ENCODE data around the gene PGBD5.

PGBD5 gene

DNA sequence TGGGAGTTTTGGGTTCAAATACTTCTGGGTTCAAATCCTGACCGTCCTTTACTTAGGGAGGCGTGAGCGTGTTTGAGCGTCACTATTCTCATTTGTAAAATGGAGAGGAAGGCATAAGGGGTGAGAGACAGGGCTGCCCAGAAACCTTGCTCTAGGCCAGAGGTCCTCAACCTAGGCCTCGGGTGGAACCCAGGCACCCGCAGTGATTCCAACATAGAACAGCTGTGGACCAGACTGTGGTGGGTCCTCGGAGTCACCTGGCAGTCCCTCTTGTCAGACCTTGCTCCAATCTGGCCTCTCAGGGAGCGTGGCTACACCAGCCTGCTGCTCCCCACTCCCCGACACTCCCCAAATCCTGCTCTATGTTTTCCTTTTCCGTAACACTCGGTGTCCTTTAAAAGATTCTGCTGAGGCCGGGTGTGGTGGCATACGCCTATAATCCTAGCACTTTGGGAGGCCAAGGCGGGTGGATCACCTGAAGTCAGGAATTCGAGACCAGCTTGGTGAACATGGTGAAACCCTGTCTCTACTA lies 116.4 kb downstream of the PGBD5 start:
- DNase-seq (ENCODE audit: extremely low read depth in 1 of 2, low read depth in 1 of 2) = no peak

DNA sequence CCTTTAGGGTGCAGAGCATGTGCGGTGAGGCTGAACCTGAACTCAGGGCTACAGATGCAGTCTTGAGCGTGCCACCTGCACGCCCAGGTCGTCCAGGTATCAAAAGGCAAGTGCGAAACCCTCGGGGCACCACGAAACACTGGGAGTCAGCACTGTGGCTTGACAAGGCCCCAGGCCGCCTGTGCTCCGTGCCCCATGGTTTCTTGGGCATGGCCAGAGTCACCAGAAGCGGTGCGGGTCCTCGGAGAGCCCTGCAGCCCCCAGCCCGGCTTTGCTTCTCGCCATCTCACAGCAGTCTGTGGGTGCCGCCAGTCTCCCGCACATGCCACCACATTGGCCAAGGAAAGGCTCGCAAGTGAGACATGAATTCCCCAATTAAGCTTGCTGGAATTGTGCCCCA lies 117.3 kb downstream of the PGBD5 start:
- DNase-seq (ENCODE audit: extremely low read depth in 1 of 2, low read depth in 1 of 2) = no peak

DNA sequence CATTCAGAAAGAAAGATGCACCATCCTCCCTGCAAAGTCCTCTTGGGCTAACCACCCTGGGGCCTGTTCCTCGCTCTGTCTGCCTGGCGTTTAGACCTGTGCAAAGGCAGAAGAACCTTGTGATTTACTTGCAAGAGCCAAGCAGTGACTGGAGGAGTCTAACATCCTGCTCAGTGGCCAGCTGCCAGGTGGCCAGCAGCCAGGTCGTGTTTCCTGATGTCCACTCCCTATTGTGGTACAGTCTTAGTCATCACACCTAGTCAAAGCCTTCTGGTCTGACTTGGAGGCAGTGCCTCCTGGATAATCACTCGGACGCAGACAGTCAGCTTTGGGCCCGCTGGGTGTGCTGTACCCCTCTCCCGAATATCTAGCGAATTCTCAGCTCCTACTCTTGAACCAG lies 118.1 kb downstream of the PGBD5 start:
- DNase-seq (ENCODE audit: extremely low read depth in 1 of 2, low read depth in 1 of 2) = no peak

DNA sequence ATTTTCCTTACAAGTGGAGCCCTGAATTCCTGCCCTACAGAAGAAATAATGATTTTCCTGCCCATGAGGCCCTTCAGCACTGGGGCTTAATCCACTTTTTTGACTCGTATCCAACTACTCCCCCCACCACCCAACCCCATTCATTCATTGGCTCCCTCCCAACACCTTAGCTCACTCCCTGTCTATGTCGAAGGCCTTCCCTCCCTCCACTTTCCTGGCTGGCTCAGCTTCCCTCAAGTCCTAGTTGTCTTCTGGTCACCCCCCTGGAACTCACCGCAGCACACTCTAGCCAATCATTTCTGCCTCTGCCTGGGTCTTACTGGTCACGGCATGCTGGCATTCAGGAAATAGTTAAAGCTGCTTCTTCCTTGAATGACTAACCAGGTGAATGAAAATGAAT lies 118.9 kb downstream of the PGBD5 start:
- DNase-seq (ENCODE audit: extremely low read depth in 1 of 2, low read depth in 1 of 2) = no peak

DNA sequence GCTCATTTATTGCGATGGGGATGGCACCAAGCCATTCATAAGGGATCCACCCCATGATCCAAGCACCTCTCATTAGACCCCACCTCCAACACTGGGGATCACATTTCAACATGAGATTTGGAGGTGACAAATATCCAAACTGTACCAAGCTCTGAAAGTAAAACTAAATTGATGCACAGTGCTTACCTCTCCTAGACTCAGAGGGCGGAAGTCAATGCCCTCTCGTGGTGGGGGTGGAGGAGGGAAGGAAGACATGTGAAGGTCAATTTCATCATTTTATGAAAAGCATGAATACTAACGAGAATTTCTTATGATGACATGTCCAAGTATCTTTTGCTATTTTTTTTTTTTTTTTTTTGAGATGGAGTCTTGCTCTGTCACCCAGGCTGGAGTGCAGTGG lies 120.0 kb downstream of the PGBD5 start:
- DNase-seq (ENCODE audit: extremely low read depth in 1 of 2, low read depth in 1 of 2) = no peak

DNA sequence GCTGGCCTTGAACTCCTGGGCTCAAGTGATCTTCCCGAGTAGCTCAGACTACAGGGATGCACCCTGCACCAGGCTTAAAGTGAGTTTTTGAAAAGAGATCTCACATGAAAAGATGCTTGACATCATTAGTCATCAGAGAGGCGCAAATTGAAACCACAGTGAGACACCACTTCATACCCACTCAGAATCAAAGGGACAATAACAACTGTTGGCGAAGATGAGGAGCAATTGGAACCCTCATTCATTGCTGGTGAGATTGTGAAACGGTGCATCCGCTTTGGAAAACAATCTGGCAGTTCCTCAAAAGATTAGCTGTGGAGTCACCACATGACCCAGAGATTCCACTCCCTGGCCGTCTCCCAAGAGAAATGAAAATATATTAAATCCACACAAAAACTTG lies 122.3 kb downstream of the PGBD5 start:
- DNase-seq (ENCODE audit: extremely low read depth in 1 of 2, low read depth in 1 of 2) = no peak

DNA sequence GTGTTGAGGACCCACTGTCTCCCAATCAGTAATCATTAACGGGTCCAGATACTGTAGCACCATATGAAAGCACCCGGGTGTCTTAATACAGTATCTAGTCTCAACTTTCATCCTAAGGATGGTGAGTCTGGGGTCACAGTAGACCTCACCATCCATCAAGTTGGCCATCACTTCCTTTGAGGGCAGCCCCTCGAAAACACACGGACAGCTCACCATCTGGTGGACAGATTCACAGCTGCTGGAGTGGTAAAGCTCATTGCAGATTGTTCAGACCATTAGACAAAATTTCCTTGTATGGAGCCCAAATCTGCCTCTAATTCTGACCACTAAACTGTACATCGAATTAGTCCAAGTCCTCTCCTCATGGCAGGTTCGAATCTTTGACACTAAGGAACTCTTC lies 123.1 kb downstream of the PGBD5 start:
- no peak for DNase-seq (ENCODE audit: extremely low read depth in 1 of 2, low read depth in 1 of 2)

DNA sequence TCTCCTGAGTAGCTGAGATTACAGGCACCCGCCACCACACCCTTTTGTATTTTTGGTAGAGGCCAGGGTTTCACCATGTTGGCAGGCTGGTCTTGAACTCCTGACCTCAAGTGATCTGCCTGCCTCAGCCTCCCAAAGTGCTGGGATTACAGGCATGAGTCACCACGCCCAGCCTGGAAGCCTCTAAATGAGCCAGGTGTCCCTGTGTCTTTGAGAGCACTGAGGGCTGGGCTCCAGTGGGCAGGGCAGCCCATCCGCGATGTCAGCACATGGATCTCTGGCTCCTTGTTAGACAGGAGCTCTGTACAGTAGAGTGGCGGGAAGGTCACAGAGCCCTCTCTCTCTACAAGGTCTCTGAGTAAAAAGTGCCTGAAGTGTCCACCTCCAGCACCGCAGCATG lies 124.3 kb downstream of the PGBD5 start:
- no peak for DNase-seq (ENCODE audit: extremely low read depth in 1 of 2, low read depth in 1 of 2)

DNA sequence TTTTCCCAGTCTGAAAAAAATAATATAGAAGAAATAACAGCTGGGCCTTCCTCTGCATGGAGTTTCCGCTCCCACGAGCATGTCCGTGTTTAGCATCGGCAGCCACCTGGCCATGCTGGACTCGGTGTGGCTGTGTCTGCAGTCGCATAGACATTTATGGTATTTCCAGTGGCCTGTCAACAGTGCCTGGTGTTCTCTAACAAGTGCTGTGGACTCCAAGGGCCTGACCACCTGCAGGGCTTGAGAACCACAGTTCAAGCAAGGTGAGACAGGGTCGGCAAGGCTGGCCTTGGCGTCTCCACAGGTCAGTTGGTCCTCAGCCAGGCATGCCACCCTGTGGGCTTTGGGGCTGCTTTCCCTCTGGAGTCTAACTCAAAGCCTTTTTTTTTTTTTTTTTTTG lies 124.8 kb downstream of the PGBD5 start:
- no peak for DNase-seq (ENCODE audit: extremely low read depth in 1 of 2, low read depth in 1 of 2)

DNA sequence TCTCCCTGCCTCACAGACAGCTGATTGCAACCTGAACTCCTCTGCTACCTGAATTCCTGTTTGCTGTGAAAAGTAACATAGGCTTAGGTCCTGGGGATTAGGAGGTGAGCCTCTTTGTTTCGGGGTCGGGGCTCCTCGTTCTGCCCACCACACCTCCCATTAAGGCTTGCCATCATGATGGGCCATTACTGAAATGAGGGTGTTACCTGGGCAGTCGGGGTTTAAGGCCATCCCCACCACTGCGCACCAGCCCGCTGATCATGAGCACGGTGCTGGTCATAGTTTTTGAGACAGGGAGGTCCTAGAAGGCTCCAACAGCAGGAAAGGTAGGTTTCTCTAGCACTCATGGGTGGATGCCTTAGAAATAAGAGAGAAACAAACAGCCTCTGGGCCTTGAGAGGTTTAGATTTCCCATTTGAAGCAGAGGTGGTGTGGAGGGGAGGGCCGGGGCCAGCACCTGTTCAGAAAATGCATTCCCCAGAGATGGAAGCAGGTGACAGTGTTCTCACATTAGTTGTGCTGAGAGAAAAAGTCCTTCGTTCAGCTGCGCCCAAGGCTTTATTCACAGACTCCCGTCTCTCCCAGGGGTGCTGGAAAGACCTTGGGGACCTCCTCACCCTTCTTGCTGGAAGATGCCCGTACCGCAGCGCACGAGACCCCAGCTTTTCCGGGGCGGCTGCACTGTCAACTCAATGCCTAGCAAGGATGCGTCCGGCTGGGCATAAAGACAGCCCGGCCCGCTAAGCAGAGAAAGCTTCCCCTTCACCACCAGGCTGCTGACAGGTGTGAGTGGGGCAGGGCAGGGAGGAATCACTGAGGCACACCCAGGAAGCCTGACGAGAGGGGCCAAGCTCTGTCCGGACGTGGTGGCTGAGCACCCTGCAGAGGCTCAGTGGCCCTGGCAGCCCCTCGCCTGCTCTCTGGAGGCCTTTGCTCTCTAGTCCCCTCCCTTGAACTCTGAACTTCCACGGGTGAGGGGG lies 125.5 kb downstream of the PGBD5 start:
- no peak for DNase-seq (ENCODE audit: extremely low read depth in 1 of 2, low read depth in 1 of 2)

DNA sequence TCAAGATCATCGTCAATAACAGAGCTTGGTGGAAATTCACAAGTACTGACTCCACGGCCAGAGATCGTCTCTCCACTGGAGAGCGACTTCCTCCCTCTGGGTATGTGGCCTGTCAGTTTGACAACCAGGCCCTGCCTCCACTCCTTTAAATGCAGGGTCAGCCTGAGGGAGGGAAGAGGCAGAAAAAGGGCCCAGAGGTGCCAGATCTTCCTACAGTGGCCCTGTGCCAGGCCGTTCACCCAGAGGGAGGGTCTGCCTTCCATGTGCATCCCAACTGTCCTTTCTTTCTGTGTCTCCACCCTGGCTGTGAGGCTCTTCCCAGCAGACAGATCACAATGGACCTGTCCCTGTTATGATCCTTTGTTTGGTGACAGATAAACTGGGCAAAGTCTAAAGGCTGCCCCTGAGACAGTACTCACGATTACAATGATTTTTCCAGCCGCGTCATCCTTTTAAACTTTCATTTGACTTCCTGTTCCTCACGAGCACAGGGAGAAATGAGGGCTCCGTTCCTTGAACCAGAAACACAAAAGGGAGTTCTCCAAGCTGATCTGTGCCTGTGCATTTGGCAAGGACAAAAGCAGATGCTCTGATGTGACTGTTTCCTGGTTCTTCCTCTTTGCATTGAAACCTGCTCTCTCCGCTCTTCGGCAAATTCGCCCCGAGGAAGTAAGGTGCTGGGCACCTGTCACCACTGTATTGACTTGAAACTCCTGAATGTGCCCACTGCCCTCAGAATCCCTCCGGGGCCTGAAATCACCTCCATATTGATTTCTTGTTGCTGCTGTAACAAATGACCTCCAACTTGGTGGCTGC lies 126.7 kb downstream of the PGBD5 start:
- DNase-seq (ENCODE audit: extremely low read depth in 1 of 2, low read depth in 1 of 2) = no peak

DNA sequence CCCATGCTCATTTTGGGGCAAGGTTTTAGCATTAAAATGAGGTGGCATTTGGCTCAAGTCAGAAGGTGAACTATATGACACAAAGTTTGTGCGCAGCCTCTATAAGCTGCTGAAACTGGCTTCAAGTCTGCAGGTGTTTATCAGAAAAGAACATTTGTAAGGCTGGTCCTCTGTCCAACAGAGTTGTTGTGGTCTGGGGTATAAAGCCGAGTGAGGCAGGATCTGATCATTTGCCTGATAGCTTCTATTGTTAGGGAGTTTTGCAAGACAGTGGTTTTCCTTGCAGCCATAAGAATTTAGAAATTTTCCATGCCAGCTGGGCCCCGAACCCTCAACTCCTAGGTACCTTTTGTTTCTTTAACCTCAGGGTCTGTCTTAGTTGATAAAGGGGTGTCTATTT lies 130.8 kb downstream of the PGBD5 start:
- no peak for DNase-seq (ENCODE audit: extremely low read depth in 1 of 2, low read depth in 1 of 2)

DNA sequence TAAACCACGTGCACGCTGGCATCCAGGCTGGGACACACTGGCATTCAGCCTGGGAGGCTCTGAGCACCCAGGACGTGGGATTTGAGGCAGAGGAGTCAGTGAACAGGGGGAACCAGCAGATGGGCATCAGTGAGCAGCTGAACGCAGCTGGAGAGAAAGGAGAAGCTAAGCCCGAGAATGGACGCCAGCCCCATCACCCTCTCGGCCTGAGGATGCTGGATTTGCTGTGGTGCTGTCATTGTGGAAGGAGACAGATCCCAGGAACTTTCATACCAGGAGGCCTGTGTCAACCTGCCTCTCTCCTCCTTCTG lies 132.8 kb downstream of the PGBD5 start:
- no peak for DNase-seq (ENCODE audit: extremely low read depth in 1 of 2, low read depth in 1 of 2)

DNA sequence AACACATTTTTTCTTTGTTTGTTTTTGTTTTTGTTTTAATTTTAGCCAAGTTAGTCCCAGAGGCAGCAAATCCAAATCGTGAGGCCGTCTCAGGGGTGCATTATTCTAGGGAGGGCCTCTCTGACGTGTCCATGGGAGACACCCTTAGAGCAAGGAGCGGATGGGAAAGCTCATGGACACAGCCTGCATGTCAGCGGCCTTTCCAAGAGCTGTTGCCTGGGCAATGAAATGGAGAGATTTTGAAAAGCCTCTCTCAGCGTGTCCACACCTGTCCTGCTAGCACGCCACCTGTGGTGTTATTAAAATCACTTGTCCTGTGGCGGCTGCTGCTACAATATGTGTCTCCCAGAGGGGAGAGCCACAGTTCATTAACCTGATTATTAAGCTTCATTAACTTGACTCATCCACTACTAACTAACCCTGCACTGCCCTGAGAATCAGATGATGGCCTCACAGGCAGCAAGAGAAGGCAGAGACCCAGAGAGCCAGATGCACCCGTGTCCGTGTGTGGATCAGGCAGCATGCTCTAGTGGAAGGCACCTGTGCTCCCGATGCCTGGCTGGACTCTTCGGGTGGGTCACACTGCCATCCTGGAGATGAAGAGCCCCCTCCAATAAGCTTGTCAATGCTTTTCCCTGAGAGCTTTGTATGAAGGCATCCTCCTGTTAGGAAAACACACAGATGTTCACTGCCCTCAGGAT lies 133.3 kb downstream of the PGBD5 start:
- no peak for DNase-seq (ENCODE audit: extremely low read depth in 1 of 2, low read depth in 1 of 2)

DNA sequence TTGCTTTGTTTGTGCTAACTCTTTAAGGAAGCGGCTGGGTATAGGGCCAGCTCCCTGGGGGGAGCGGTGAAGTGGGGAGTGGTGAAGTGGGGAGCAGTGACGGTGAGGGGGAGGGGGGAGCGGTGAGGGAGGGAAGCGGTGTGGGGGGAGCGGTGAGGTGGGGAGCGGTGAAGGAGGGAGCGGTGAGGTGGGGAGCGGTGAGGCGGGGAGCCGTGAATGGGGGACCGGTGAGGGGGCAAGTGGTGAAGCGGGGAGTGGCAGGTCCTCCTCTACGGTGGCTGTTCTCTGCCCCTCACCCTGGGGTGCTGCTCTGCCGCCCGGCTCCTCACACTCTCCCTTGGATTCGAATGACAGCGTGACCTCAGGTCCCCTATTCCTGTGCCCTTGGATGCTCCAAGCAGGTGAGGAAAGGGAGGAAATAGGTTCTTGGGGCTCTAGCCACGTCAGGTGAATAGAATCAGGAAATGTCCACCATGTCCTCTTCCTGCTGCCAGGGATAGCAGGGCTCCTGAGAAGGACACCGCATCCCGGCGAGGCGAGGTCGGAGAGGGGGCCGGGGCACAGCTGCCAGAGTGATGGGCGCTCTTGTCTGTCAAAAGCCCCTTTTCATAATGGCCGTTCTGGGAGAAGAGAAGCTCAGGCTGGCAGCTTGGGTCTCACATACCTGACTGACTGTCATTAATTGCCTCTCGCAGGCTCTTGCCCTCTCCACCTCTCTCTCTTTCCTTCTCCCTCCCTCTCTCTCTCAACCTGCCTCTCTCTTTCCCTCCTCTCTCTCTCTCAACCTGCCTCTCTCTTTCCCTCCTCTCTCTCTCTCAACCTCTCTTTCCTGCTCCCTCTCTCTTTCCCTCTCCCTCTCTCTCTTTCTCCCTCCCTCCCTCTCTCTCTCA lies 134.2 kb downstream of the PGBD5 start:
- no peak for DNase-seq (ENCODE audit: extremely low read depth in 1 of 2, low read depth in 1 of 2)

DNA sequence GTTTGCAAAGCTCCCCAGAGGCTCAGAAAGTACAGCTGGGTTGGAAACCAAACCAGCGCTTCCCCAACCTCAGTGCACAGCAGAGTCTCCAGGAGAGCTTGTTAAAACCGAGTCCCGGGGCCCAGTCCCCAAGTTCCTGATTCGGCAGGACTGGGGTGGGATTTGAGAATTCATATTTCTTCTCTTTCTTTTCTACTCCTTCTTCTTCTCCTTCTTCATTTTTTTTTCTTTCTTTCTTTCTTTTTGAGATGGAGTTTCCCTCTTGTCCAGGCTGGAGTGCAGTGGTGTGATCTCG lies 136.8 kb downstream of the PGBD5 start:
- no peak for DNase-seq (ENCODE audit: extremely low read depth in 1 of 2, low read depth in 1 of 2)

DNA sequence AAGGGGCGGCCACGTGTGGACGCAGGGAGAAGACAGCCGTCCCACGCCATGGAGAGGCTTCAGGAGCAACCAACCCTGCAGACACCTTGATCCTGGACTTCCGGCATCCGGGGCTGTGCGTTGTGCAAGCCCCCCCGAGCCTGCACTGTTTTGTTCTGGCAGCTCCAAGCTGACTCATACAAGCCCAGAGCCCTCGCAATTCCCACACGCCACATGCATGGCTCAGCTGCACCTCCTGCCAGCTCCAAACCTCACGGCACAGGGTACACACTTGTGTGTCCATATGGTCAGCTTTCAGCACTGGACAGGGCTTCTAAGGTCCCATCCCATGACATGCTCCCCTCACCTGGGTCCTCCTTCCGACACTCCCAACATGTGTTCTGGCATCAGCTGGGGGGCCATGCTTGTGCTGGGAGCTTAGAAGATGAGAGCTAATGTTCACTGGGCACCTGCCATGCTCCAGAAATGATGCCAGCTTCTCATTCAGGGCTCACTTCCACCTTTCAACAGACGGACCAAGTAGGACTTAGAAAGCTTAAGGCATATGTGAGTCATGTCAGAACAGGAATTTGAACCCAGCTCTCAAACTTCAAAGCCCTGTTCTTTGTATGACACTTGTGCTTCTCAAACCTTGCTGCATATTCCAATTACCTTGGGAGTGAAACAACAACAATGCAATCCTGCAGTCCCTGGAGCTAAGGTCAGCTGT lies 137.3 kb downstream of the PGBD5 start:
- DNase-seq (ENCODE audit: extremely low read depth in 1 of 2, low read depth in 1 of 2) = no peak

DNA sequence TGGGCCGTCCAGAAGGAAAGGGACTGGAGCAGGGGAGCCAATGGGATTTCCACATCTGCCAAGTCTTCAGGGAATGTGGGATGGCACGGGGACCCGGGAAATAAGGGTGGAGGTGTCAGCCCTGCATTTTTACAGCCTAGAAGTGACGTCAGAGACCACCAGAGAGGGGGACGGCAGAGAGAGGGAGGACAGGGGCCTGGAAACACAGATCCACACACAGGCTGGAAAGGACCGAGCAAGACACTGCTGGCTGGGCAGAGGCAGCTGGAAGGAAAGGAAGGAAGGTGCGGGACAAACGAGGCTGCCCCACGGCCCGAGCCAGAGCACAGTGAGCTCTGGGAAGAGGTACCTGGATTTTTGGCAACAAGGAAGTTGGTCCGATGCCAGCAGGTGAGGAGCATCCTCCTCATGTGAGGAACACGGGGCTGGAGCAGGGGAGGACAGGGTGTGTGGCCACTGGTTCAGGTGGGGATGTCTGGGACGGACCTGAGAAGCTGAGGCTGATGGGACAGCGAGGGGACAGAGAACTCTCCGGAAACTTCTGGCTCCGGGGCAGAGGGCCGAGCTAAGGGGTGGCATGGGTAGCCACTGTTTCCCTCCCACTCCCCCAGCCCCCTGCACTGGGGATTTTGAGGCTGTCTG lies 138.3 kb downstream of the PGBD5 start:
- no peak for DNase-seq (ENCODE audit: extremely low read depth in 1 of 2, low read depth in 1 of 2)

DNA sequence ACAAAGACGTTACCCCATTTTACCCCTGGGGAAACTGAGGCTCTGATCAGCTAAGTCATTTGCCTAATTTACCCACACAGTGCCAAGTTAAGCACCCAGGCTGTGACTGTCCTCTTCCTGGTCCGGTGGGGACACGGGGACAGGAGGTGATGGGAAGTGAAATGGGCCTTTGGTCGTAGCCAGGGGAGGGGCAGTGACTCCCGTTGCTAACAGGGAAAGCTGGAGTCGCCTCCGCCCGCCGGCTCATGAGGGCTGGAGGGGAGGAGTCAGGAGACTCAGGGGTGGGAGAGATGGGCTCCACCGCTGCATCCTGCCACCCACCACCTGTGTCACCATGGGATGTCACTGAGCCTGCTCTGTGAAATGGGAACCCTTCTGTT lies 139.3 kb downstream of the PGBD5 start:
- DNase-seq (ENCODE audit: extremely low read depth in 1 of 2, low read depth in 1 of 2) = no peak
